Activated CD8-positive, alpha-beta memory T cell treated with anti-CD3 and anti-CD28 coated beads, Interleukin-2, amount 50 U/mL, for 24 hours (primary cell): Measurements from ENCODE around the gene PLCB4.

Source experiments
- DNase-seq: peaks from one replicate; pipeline ENCODE4 v3.0.0-alpha.2; 2020; ENCODE audit errors: extremely low read depth

The PLCB4 gene

DNA sequence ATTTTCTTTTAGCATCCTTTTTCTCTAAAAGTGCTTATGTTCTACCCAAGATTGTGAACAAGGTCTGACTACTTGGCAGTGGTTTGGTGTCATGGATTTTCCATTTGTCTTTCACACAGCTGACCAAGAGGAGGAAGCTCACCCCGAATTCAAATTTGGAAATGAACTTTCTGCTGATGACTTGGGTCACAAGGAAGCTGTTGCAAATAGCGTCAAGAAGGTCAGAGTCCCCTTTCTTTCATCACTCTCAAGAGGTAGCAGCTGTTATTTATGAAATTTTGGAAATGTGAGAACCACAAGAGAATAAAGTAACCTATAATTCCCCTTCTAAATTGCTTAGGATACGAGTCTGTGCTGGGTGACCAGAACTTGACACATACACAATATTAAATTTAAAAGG is 332.5 kb downstream of the PLCB4 start:
- DNase-seq: no peak

GRCh38 chr20:9402141-9402540 is 333.3 kb downstream of the PLCB4 start:
- DNase-seq: no peak

GRCh38 chr20:9402546-9402945 is 333.7 kb downstream of the PLCB4 start:
- no peak for DNase-seq

DNA sequence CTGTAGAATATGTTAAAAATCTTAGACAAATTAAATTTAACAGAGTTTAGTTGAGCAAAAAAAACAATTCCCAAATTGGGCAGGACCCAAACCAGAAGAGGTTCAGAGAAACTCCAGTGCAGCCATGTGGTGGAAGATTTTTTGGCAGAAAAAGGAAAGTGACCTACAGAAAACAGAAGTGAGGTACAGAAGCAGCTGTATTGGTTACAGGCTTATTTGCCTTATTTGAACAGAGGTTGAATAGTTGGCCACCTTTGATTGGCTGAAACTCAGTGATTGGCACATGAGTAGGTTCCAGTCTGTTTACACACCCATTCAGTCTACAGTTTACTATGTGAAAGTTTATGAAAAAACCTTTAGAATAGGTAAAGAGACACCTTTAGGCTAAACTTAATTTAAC is 334.6 kb downstream of the PLCB4 start:
- DNase-seq: no peak

GRCh38 chr20:9407805-9408421 is 339.0 kb downstream of the PLCB4 start:
- peak; percentile 12 for DNase-seq

DNA sequence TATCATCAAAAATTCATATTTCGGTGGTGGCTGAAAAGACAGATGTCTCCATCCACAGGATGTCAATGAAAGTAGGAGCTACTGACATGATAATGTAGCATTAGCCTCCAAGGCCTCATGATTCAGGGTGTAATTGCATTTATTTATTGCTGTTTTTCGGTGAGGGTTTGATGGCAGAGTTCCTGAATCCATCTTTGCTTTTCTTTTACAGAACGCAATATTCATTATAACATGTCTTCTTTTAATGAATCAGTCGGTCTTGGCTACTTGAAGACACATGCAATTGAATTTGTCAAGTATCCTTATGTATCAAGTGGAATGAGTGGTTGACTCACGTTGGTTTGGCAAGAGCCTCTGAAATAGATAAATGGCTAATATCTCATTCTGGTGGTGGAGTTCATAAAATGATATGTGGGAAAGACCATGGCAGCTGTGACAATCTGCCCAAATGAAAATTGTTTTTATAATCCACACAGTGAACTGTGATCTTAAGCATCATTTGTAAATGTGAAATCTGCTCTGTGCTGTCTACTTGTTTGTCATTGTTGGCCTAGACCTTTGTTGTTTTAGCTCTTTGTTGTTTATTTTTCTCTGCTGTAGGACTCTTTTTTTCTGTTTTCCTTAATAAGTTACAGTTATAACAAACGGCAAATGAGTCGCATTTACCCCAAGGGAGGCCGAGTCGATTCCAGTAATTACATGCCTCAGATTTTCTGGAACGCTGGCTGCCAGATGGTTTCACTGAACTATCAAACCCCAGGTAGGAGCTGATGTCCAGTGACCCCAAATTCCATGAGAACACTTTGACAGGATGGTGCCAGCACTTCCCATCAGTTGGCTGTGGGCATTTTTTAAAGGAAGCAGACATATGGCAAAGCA is 339.8 kb downstream of the PLCB4 start:
- DNase-seq: no peak

DNA sequence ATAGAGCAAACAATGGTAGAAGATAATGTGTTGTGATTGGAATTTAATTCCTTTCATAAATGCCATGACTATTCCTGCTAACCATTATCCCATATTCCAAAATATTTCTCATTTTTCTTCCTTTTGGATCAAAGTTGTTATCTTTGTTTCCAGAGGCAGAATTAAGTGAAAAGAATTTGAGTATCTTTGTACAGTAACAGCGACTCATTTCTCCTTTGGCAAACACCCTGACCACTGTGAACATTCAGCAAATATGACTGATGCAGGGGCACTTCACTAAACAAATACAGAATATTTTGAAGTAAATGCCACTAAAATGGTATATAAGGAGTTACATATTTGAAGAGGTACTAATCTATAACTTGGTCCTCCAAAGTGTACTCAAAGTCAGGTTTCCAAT is 340.5 kb downstream of the PLCB4 start:
- DNase-seq: no peak

DNA sequence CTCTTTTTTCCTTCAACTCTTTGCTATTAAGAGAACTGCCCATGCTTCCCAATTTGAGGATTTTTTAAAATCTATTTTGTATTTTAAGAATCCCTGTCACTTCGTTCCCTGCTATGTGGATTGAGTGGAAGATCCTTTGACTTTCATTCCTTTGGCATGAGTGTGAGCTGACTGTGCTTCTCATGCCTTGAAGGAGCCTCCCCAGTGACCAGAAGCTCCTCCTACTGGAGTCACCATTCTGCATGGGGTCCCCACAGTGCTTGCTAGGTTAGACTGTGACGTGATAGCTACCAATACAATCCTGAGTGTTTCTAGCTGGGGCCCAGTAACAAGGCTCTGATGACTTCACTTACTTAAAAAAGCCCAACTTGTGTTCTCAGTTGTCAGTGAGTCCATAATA is 341.1 kb downstream of the PLCB4 start:
- no peak for DNase-seq

GRCh38 chr20:9411833-9412232 is 342.9 kb downstream of the PLCB4 start:
- no peak for DNase-seq

- no peak for DNase-seq
Measured at GRCh38 chr20:9412309-9412708, 343.4 kb downstream of the PLCB4 start.

DNA sequence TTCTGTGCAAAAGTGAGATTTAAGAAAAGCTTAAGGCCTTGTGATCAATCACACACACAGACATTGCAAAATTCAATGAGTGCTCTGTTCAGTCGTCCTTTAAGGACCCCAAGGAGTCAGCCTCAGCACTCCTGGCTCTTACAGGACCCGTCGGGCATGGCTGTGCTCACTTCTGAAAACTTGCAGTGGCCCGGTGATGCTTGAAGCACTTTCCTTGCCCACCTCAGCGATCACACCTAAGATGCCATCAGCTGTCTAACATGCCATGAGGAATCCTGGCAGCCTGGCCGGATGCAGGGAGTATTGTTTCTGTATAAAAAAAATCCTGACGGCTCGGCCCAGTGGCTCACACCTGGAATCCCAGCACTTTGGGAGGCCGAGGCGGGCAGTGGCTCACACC is 344.1 kb downstream of the PLCB4 start:
- DNase-seq: no peak

GRCh38 chr20:9415426-9415825 is 346.5 kb downstream of the PLCB4 start:
- no peak for DNase-seq

DNA sequence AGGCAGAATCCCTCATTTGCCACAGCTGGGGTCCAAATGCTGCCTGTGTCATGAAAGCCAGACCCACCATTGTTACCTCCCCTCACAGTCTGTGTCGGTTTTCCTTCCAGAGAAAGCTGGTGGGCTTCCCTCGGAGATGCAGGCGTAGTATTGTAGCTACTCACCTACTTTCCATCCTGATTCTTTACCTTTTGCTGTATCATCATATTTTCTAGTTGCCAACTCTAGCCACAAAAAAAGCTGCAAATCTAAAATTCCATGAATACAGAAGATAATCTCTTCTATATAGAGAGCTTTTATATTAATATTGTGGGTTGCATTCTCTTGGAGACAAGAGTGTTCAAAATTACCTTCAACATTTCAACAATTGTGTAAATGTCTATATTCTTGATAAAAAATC is 347.5 kb downstream of the PLCB4 start:
- no peak for DNase-seq

GRCh38 chr20:9417665-9418064 is 348.8 kb downstream of the PLCB4 start:
- DNase-seq: no peak

DNA sequence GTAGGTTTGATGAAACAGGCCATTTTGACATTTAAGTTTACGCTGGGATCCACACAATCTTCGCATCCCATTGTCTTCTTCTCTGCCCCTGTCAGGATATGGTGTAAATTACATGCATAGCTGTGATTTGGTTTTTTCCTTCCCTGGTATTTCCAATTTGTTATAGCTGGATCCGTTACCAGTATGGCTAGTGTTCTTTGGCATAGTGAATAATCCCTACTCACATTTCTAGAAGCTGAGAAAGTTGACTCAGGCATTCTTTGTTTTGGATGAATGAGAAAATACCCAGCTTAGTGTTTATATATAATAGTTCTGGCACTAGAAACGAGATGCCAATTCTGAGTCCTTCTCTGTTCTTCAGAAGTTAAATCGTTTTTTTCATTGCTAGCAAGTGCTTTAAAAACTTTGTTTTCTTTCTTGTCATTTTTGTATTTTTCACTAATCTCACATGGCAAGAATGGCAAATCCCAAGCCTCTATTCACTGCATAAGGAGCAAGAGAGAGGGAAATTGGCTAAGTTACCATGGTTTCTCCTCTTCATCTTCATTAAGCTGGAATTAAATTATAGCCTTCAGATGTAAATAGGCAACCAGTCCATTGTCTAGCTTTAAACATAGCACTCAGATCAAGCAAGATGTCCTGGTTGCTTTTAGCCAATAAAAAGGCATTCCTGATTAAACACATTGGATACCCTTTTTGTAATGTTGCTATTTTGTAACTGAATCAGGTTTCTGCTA is 353.6 kb downstream of the PLCB4 start:
- DNase-seq: no peak

DNA sequence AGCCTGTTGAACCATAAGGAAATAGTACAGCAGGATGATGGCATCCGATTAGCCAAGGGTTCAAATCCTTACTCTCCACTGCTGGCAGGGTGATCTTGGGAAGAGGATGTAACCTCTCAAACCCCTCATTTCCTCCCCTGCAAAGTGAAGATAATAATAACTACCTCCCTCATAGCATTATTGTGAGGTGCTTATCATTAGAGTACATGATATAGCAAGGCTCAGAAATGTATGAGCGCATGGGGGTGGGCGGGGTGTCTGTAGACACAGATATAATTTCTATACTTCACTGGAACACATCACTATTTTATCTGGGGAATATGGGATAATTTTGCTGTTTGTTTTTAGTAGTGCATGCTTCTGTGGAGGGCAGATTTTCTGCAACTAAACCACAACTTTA is 355.7 kb downstream of the PLCB4 start:
- DNase-seq: no peak

DNA sequence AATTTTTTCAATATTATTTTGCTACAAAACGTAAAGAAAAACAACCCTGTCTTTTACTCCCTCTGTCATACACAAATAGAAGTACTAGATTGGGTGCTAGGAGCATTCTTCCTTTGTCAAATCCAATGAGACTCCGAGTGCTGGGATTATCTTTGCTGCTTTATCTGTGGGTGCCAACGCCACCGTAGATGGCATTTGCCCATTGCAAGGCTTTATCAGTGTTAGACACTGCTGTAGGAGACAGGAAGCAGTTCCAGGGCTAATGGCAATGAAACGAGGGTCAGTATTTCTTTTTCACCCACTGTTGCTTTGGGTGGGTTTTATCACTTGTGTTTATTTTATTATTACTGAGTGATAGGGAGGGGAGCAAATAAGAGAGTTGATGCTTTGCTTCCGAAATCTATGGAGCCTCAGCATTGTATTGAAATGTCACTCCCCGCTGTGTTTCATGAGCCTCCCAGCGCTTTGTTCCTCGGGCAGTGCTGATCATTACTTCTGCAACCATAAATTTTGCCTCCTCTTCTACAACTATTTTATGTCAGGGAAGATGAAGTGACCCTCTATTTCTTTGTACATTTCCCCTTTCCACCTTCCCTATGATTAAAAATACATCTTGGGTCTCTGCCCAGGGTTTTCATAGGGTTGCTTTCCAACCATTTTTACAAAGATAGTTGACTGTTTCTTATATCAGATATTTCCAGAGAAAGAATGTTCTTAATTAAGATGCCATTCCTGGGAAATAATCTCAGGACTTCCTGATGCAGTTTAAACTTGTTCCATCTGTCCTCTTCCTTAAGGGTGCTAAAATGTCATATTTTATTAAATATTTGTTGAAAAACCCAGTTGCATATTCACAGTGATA is 358.8 kb downstream of the PLCB4 start:
- no peak for DNase-seq

DNA sequence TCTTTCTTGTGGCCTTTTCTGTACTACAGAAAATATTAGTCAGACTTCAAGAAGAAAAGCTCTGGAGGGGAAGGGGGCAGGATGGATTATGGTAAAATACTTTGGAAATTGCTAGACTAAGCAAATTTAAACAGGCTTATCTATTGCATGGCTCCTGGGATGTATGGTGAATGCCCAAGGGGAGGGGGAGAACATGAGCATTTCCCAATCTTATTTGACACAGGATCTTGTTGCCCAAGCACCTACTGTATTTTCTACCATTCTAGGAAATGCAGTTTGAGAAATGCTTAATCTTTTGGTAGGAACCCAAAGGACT is 359.4 kb downstream of the PLCB4 start:
- DNase-seq: no peak

DNA sequence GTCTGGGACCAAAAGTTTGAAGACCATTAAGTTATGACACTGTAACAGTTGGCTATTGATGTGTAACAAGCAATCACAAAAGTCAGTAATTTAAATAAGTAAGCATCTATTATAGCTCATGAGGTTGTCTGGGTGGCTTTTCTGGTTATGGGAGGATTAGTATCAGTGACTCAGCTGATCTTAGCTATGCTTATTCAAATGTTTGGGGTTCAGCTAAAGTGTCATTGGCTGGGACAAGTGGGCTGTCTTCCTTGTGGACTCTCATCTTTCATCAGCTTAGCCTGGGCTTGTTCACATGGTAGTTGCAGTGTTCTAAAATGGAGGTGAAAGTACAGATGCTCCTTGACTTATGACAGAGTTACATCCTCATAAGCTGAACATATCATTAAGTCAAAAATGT is 370.9 kb downstream of the PLCB4 start:
- DNase-seq: no peak

GRCh38 chr20:9440892-9441291 is 372.0 kb downstream of the PLCB4 start:
- no peak for DNase-seq

DNA sequence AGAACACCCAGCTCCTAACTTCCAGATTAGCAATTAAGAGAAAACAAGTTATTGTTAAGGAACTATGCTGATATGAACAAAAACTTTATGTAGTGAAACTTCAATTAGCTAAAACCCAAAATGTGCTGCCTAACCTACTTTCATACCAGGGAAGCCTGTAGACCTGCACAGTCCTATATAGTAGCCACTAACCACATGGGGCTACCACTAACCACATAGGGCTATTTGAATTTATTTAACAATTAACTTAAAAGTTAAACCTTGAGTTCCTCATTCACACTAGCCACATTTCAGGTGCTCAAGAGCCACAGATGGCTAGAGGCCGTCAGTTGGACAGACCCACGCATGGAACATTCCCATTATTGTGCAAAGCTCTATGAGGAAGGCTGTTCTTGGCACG is 373.1 kb downstream of the PLCB4 start:
- DNase-seq: no peak

- DNase-seq: no peak
Measured at GRCh38 chr20:9442858-9443257, 374.0 kb downstream of the PLCB4 start.
